Hepatocyte (in vitro differentiated cells): ENCODE results near the gene ERCC6L2.

Experiments
- EZH2 ChIP-seq: fragments of 200-600 bp; sonication (generic); IDR thresholded peaks from 2 replicates; pipeline ENCODE4 v1.6.1; 2016; ENCODE audit warnings: antibody characterized with exemption, mild to moderate bottlenecking, borderline replicate concordance
- EZH2phosphoT487 ChIP-seq: fragments of 200-600 bp; sonication (generic); IDR thresholded peaks from one replicate; pipeline ENCODE4 v1.6.1; 2018; ENCODE audit warnings: antibody characterized with exemption, mild to moderate bottlenecking, low read depth, moderate library complexity; ENCODE audit not compliant: unreplicated experiment, severe bottlenecking
- TF ChIP-seq, protein P1 (sequence below): fragments of 200-600 bp; sonication (generic); IDR thresholded peaks from 2 replicates; pipeline ENCODE4 v1.5.1; 2016; ENCODE audit warnings: antibody characterized with exemption, mild to moderate bottlenecking; ENCODE audit not compliant: poor library complexity

DNA sequence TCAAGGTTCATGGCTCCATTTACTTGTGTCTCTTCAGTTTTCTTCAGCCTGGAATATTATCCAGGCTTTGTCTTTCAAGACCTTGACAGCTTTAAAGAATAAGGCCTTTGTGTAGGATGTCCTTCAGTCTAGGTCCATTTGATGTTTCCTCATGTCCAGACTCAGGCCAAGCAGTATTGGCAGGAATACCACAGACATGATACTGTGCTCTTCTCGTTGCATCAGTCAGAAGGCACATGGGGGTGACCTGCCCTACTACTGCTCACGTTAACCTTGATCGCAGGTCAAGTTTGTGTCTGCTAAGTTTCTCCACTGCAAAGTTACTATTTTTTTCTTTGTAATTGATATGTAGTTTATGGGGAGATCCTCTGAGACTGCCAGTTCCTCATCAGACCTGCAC lies 88.2 kb downstream of the ERCC6L2 start:
- TF ChIP-seq, protein P1, sequence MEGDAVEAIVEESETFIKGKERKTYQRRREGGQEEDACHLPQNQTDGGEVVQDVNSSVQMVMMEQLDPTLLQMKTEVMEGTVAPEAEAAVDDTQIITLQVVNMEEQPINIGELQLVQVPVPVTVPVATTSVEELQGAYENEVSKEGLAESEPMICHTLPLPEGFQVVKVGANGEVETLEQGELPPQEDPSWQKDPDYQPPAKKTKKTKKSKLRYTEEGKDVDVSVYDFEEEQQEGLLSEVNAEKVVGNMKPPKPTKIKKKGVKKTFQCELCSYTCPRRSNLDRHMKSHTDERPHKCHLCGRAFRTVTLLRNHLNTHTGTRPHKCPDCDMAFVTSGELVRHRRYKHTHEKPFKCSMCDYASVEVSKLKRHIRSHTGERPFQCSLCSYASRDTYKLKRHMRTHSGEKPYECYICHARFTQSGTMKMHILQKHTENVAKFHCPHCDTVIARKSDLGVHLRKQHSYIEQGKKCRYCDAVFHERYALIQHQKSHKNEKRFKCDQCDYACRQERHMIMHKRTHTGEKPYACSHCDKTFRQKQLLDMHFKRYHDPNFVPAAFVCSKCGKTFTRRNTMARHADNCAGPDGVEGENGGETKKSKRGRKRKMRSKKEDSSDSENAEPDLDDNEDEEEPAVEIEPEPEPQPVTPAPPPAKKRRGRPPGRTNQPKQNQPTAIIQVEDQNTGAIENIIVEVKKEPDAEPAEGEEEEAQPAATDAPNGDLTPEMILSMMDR: no peak
- no peak for TF ChIP-seq EZH2
- no peak for TF ChIP-seq EZH2phosphoT487
